Liver (tissue), 9 donors: ENCODE measurements around the gene STOML1. TPM values are rescaled to one million over a fixed set of nuclear protein-coding genes. Genes with fewer than 3 reads are reported as not detected.

Source experiments
- DNase-seq: peaks from one replicate; pipeline ENCODE4 v3.0.0-alpha.2; 2017; ENCODE audit warnings: low spot score
- H3K27ac ChIP-seq, 2 donors: one replicate each; pipeline ENCODE4 v1.7.0; 2013; ENCODE audit warnings: inconsistent platforms in 2 of 2, low read length in 2 of 2, control low read depth in 1 of 2, low read depth in 1 of 2, mild to moderate bottlenecking in 1 of 2
- H3K27me3 ChIP-seq, 4 donors: one replicate each; pipeline versions ENCODE4 v1.6.1 to v1.7.0; 2013; ENCODE audit warnings: low read length in 3 of 4, inconsistent platforms in 1 of 4, mild to moderate bottlenecking in 1 of 4, moderate library complexity in 1 of 4; ENCODE audit not compliant: control insufficient read depth in 4 of 4, insufficient read depth in 4 of 4
- H3K36me3 ChIP-seq, 4 donors: one replicate each; pipeline versions ENCODE4 v1.6.1 to v1.7.0; 2013; ENCODE audit warnings: low read length in 3 of 4, mild to moderate bottlenecking in 3 of 4, low read depth in 1 of 4, moderate library complexity in 1 of 4; ENCODE audit not compliant: control insufficient read depth in 4 of 4, insufficient read depth in 3 of 4
- H3K4me1 ChIP-seq, 4 donors: one replicate each; pipeline versions ENCODE4 v1.6.1 to v1.7.0; 2013; ENCODE audit warnings: low read length in 3 of 4, mild to moderate bottlenecking in 3 of 4, moderate library complexity in 1 of 4; ENCODE audit not compliant: control insufficient read depth in 4 of 4, insufficient read depth in 4 of 4
- H3K4me3 ChIP-seq, 3 donors: one replicate each; pipeline versions ENCODE4 v1.6.1 to v1.7.0; 2013; ENCODE audit warnings: low read length in 3 of 3, control low read depth in 1 of 3, low read depth in 1 of 3, mild to moderate bottlenecking in 1 of 3
- H3K9ac ChIP-seq, 2 donors: one replicate each; pipeline ENCODE4 v1.7.0; 2013; ENCODE audit warnings: low read length in 2 of 2, mild to moderate bottlenecking in 2 of 2, moderate library complexity in 2 of 2, control low read depth in 1 of 2, low read depth in 1 of 2
- H3K9me3 ChIP-seq, 4 donors: one replicate each; pipeline versions ENCODE4 v1.6.1 to v1.7.0; 2013; ENCODE audit warnings: low read length in 3 of 4; ENCODE audit not compliant: control insufficient read depth in 4 of 4
- EGR1 ChIP-seq, 2 donors: IDR thresholded peaks; 2 replicates each; pipeline ENCODE4 v1.6.1; 2016 to 2018; ENCODE audit warnings: antibody characterized with exemption in 2 of 2, low read depth in 2 of 2
- FOXA1 ChIP-seq: IDR thresholded peaks from 2 replicates; pipeline ENCODE4 v1.6.1; 2016; ENCODE audit warnings: antibody characterized with exemption
- GABPA ChIP-seq, 2 donors: IDR thresholded peaks in 1 of 2; conservative IDR thresholded peaks in 1 of 2; 2 replicates each; pipeline ENCODE4 v1.6.1; 2016; ENCODE audit warnings: antibody characterized with exemption in 2 of 2, mild to moderate bottlenecking in 1 of 2, moderate library complexity in 1 of 2
- HNF4G ChIP-seq: IDR thresholded peaks from 2 replicates; pipeline ENCODE4 v1.6.1; 2016; ENCODE audit warnings: antibody characterized with exemption
- NR2F2 ChIP-seq: IDR thresholded peaks from 2 replicates; pipeline ENCODE4 v1.6.1; 2016; ENCODE audit warnings: antibody characterized with exemption
- RAD21 ChIP-seq, 2 donors: IDR thresholded peaks; 2 replicates each; pipeline ENCODE4 v1.6.1; 2016; ENCODE audit warnings: antibody characterized with exemption in 2 of 2, mild to moderate bottlenecking in 2 of 2
- REST ChIP-seq: IDR thresholded peaks from 2 replicates; pipeline ENCODE4 v1.6.1; 2016; ENCODE audit warnings: antibody characterized with exemption, mild to moderate bottlenecking
- RXRA ChIP-seq, 2 donors: IDR thresholded peaks; 2 replicates each; pipeline ENCODE4 v1.6.1; 2017 to 2018; ENCODE audit warnings: antibody characterized with exemption in 2 of 2, mild to moderate bottlenecking in 1 of 2
- SP1 ChIP-seq: IDR thresholded peaks from 2 replicates; pipeline ENCODE4 v1.6.1; 2018; ENCODE audit warnings: antibody characterized with exemption, mild to moderate bottlenecking
- ZBTB33 ChIP-seq: IDR thresholded peaks from 2 replicates; pipeline ENCODE4 v1.6.1; 2016; ENCODE audit warnings: antibody characterized with exemption
- WGBS: extraction: QIAGEN DNeasy Blood & Tissue Kit; methylation state at CpG from one replicate; pipeline ENCODE4 v1.1.7; 2013; 5-methylcytosine and 5-hydroxymethylcytosine counted together
- polyA plus RNA-seq, 2 donors: library from polyadenylated mRNA; stranded (reverse) in 1 of 2; unstranded in 1 of 2; fragments of 200-250 nt in 1 of 2; fragments of >200 nt in 1 of 2; fragmentation: Nextera tagmentation in 1 of 2; extraction: Ambion mirVana in 1 of 2; gene quantifications; one replicate each; pipeline versions ENCODE4 v1.2.1 to v1.2.3, GENCODE V29; 2013 to 2015
- total RNA-seq, 2 donors: library from RNA; depleted of rRNA; stranded (reverse); fragments of >200 nt; gene quantifications; one replicate each; pipeline ENCODE4 v1.2.3, GENCODE V29; 2014
- TF ChIP-seq, protein P1 (sequence below): IDR thresholded peaks from 2 replicates; pipeline ENCODE4 v1.6.1; 2016; ENCODE audit warnings: antibody characterized with exemption
- TF ChIP-seq, protein P2 (sequence below): fragments of 150-350 bp; IDR thresholded peaks from 2 replicates; pipeline ENCODE4 v1.5.1; 2017; ENCODE audit warnings: improper control_type of control experiment, low read depth, low read length; ENCODE audit not compliant: missing input control
- TF ChIP-seq, protein P3 (sequence below): IDR thresholded peaks from 2 replicates; pipeline ENCODE4 v1.6.1; 2016; ENCODE audit warnings: antibody characterized with exemption
- donor health status: healthy.
- donor health status: healthy.
- donor health status: healthy.
- donor health status: healthy.
- donor health status: healthy.

STOML1 gene
- total and polyA plus RNA-seq, 4 donors, result 5.4 to 9.4 (median 6.4) TPM

DNA sequence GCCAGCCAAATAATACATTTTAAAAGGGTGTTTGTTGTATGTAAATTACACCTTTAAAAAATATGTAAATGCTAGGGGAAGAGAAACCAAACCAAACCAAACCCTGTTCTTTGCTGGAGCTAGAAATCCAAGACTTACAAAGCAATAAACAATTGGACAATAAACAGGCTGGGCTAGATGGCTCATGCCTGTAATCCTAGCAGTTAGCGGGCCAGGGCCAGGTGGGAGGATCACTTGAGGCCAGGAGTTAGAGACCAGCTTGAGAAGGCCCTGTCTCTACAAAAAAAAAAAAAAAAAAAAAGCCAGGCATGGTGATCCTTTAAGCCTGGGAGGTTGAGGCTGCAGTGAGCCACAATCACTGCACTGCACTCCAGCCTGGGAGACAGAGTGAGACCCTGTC is 12.5 kb downstream of the STOML1 start:
- TF ChIP-seq, protein P1, sequence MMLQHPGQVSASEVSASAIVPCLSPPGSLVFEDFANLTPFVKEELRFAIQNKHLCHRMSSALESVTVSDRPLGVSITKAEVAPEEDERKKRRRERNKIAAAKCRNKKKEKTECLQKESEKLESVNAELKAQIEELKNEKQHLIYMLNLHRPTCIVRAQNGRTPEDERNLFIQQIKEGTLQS, result no peak
- no peak for TF ChIP-seq FOXA1
- TF ChIP-seq EGR1 (IDR thresholded peaks at IDR 0.05; ENCODE audit: low read depth in 2 of 2), result no peak
- TF ChIP-seq, protein P2, sequence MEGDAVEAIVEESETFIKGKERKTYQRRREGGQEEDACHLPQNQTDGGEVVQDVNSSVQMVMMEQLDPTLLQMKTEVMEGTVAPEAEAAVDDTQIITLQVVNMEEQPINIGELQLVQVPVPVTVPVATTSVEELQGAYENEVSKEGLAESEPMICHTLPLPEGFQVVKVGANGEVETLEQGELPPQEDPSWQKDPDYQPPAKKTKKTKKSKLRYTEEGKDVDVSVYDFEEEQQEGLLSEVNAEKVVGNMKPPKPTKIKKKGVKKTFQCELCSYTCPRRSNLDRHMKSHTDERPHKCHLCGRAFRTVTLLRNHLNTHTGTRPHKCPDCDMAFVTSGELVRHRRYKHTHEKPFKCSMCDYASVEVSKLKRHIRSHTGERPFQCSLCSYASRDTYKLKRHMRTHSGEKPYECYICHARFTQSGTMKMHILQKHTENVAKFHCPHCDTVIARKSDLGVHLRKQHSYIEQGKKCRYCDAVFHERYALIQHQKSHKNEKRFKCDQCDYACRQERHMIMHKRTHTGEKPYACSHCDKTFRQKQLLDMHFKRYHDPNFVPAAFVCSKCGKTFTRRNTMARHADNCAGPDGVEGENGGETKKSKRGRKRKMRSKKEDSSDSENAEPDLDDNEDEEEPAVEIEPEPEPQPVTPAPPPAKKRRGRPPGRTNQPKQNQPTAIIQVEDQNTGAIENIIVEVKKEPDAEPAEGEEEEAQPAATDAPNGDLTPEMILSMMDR, result no peak
- TF ChIP-seq HNF4G, result no peak
- no peak for TF ChIP-seq GABPA (IDR thresholded peaks at IDR 0.05 in 1 of 2, conservative IDR thresholded peaks at IDR 0.05 in 1 of 2)
- no peak for TF ChIP-seq RAD21 (IDR thresholded peaks at IDR 0.05)
- TF ChIP-seq ZBTB33, result no peak
- TF ChIP-seq NR2F2, result no peak
- TF ChIP-seq RXRA (IDR thresholded peaks at IDR 0.05), result no peak
- TF ChIP-seq SP1, result no peak
- TF ChIP-seq, protein P3, sequence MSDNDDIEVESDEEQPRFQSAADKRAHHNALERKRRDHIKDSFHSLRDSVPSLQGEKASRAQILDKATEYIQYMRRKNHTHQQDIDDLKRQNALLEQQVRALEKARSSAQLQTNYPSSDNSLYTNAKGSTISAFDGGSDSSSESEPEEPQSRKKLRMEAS, result no peak
- TF ChIP-seq REST, result no peak
- WGBS, result 94% methylated on average over 1 of the region's 1 CpG
- Histone ChIP-seq H3K27ac (no peak overlapping the region), H3K9ac (no peak overlapping the region), H3K4me1 (peaks cover 0 to 4% (median 3%) of the 10 kb centered on the region in 4 donors), H3K27me3 (no peaks in the 10 kb centered on the region), H3K36me3 (peaks cover 0 to 12% (median 0%) of the 10 kb centered on the region in 4 donors), H3K9me3 (no peaks in the 10 kb centered on the region), H3K4me3 (no peak overlapping the region)
- no peak for DNase-seq

GRCh38 chr15:73978896-73979295 is 13.2 kb downstream of the STOML1 start:
- no peak for DNase-seq
- H3K27me3 ChIP-seq, result no peaks in the 10 kb centered on the region
- WGBS, result 93% methylated on average over 3 of the region's 3 CpGs
- H3K27ac ChIP-seq, result no peak overlapping the region
- H3K9ac ChIP-seq, result no peak overlapping the region
- H3K4me3 ChIP-seq, result no peak overlapping the region
- H3K9me3 ChIP-seq, result no peaks in the 10 kb centered on the region
- peaks cover 0 to 6% (median 0%) of the 10 kb centered on the region in 4 donors for H3K36me3 ChIP-seq
- H3K4me1 ChIP-seq, result peaks cover 0 to 4% (median 3%) of the 10 kb centered on the region in 4 donors
- TF ChIP-seq, protein P2, result no peak
- no peak for TF ChIP-seq EGR1 (IDR thresholded peaks at IDR 0.05; ENCODE audit: low read depth in 2 of 2)
- TF ChIP-seq RAD21 (IDR thresholded peaks at IDR 0.05), result no peak
- TF ChIP-seq REST, result no peak
- TF ChIP-seq, protein P1, result no peak
